Measurements from ENCODE around the gene DPYSL4.

The DPYSL4 gene

DNA sequence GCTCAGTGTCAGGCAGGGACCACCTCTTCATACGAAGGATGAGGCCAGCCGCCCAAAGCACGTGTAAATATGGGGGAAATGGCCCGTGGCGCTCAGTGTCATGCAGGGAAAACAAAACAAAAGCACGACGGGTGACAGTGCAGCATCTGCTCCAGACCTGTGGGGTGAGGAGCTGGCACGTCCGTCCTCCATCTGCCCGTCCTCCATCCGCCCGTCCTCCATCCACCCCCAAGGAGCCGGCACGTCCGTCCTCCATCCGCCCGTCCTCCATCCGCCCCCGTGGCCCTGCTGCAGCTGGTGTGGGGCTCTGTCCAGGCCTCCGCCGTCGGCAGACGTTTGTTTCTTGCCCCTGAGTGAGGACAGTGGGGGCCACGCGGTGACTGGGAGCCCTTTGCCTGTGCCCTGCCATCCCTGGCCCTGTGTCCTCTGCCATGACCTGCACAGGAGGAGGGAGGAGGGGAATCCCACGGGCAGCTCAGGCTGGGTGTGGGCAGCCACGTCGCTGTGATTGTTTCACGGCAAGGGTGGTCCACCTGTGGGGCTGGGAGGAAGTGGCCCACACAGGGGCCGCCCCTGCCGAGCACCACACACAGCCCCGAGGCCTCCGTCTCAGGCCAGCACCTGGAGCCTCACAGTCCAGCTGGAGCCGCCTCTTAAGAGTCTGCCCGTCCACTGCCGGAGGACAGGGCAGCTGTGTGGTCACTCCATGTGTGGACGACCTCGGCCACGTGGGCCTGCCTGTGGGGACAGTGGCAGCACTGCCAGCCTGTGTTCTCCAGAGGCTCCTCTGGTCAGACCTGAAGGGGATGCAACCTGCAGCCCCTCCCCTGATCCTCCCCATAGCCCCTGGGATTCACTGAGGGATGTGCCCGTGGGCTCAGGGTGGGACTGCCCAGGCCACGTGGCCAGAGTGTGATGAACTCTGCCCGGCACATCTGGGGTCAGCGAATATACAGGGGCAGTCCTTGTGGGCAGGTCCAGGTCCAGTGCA, 38.2 kb upstream of the DPYSL4 start:
- no peak for FAIRE-seq
- no peak for DNase-seq (ENCODE audit: insufficient read length, low spot score)
- no peak for TF ChIP-seq POLR2AphosphoS5 (IDR thresholded peaks at IDR 0.05; ENCODE audit: low read depth, low read length)
- no peak for TF ChIP-seq POLR2A (IDR thresholded peaks at IDR 0.05; ENCODE audit: low read depth, low read length)
- no peak for TF ChIP-seq PAX5 (IDR thresholded peaks at IDR 0.05; ENCODE audit: insufficient read depth, low read length, severe bottlenecking)
- TF ChIP-seq SPI1 (IDR thresholded peaks at IDR 0.05; ENCODE audit: low read depth, low read length) = no peak
- TF ChIP-seq TAF1 (IDR thresholded peaks at IDR 0.05; ENCODE audit: low read depth, low read length) = no peak
- TF ChIP-seq POU2F2 (IDR thresholded peaks at IDR 0.05; ENCODE audit: low read depth, low read length) = no peak

DNA sequence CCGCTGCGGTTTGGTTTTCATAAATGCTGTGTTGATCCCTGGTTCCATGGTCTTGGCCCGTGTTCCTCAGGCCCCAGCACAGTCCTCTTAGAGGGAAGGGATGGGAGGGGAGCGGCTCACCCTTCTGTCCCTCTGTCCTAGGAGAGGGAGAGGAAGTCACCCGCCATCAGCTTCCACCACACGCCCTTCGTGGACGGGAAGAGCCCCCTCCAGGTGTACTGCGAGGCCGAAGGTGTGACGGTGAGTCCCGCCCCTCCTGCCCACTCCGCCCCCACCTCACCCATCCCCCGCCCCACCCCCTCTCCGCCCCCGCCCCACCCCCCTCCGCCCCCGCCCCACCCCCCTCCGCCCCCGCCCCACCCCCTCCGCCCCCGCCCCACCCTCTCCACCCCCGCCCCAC, 37.5 kb upstream of the DPYSL4 start:
- no peak for TF ChIP-seq POU2F2 (IDR thresholded peaks at IDR 0.05; ENCODE audit: low read depth, low read length)
- no peak for TF ChIP-seq TAF1 (IDR thresholded peaks at IDR 0.05; ENCODE audit: low read depth, low read length)
- TF ChIP-seq PAX5 (IDR thresholded peaks at IDR 0.05; ENCODE audit: insufficient read depth, low read length, severe bottlenecking) = no peak
- TF ChIP-seq POLR2A (IDR thresholded peaks at IDR 0.05; ENCODE audit: low read depth, low read length) = no peak
- TF ChIP-seq SPI1 (IDR thresholded peaks at IDR 0.05; ENCODE audit: low read depth, low read length) = no peak
- FAIRE-seq = no peak
- DNase-seq (ENCODE audit: insufficient read length, low spot score) = no peak

DNA sequence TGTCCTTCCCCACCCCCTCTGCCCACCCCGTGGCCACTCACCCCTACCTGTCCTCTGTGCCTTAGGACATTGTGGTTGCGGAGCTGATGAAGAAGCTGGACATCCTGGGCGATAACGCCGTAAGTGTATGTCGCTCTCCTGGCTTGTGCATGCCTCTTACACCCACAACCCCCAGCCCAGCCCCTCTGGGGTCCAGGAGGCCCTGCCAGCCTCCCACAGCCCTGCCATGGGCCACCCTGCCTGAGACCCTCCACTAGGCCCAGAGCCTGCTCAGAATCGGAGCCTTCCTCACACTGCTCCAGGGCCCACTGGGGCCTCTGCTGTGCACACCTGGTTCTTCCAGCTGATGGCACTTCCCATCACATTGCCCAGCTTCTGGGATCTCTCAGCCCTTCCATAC, 36.8 kb upstream of the DPYSL4 start:
- FAIRE-seq = no peak
- DNase-seq (ENCODE audit: insufficient read length, low spot score) = no peak
- TF ChIP-seq POLR2AphosphoS5 (IDR thresholded peaks at IDR 0.05; ENCODE audit: low read depth, low read length) (no peak), POU2F2 (IDR thresholded peaks at IDR 0.05; ENCODE audit: low read depth, low read length) (no peak), POLR2A (IDR thresholded peaks at IDR 0.05; ENCODE audit: low read depth, low read length) (no peak), TAF1 (IDR thresholded peaks at IDR 0.05; ENCODE audit: low read depth, low read length) (no peak), PAX5 (IDR thresholded peaks at IDR 0.05; ENCODE audit: insufficient read depth, low read length, severe bottlenecking) (no peak), SPI1 (IDR thresholded peaks at IDR 0.05; ENCODE audit: low read depth, low read length) (no peak)

GRCh38 chr10:132150777-132151176, 36.0 kb upstream of the DPYSL4 start:
- DNase-seq (ENCODE audit: insufficient read length, low spot score) (no peak), FAIRE-seq (no peak)
- TF ChIP-seq POLR2AphosphoS5 (IDR thresholded peaks at IDR 0.05; ENCODE audit: low read depth, low read length) = no peak
- no peak for TF ChIP-seq TAF1 (IDR thresholded peaks at IDR 0.05; ENCODE audit: low read depth, low read length)
- no peak for TF ChIP-seq POU2F2 (IDR thresholded peaks at IDR 0.05; ENCODE audit: low read depth, low read length)
- TF ChIP-seq PAX5 (IDR thresholded peaks at IDR 0.05; ENCODE audit: insufficient read depth, low read length, severe bottlenecking) = no peak
- no peak for TF ChIP-seq SPI1 (IDR thresholded peaks at IDR 0.05; ENCODE audit: low read depth, low read length)
- no peak for TF ChIP-seq POLR2A (IDR thresholded peaks at IDR 0.05; ENCODE audit: low read depth, low read length)

DNA sequence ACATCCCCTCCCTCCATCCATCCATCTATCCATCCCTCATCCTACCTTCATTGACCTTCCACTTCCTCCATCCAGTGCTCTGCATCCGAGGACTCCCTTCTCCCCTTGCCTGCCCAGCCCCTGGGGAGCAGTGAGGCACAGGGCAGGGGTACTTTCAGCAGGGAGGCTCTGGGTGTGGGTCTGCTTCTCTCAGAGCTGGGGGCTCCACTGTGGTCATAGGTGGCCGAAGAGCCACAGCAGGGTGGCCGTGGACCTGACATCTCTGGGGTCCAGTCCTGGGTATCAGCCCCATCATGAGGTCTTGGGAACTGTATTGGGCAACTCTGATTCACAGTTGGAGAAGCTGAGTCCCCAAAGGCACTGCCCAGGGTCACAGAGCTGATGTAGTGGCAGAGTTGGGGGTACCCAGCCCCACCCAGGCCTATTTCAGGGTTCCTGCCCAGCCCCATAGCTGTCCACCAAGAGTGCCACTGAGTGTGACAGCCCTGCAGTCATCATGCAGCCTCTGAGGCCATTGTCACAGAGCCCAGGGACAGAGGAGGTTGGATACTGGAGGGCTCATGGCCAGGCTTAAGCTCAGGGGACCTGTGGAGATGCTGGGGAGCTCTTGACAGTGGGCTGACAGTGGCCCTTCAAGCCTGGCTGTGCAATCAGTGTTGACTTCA, 35.3 kb upstream of the DPYSL4 start:
- FAIRE-seq = no peak
- DNase-seq (ENCODE audit: insufficient read length, low spot score) = no peak
- TF ChIP-seq TAF1 (IDR thresholded peaks at IDR 0.05; ENCODE audit: low read depth, low read length) (no peak), POLR2AphosphoS5 (IDR thresholded peaks at IDR 0.05; ENCODE audit: low read depth, low read length) (no peak), POLR2A (IDR thresholded peaks at IDR 0.05; ENCODE audit: low read depth, low read length) (no peak), SPI1 (IDR thresholded peaks at IDR 0.05; ENCODE audit: low read depth, low read length) (no peak), PAX5 (IDR thresholded peaks at IDR 0.05; ENCODE audit: insufficient read depth, low read length, severe bottlenecking) (no peak), POU2F2 (IDR thresholded peaks at IDR 0.05; ENCODE audit: low read depth, low read length) (no peak)

GRCh38 chr10:132151951-132152505, 34.7 kb upstream of the DPYSL4 start:
- no peak for DNase-seq (ENCODE audit: insufficient read length, low spot score)
- TF ChIP-seq SPI1 (IDR thresholded peaks at IDR 0.05; ENCODE audit: low read depth, low read length) = no peak
- no peak for TF ChIP-seq PAX5 (IDR thresholded peaks at IDR 0.05; ENCODE audit: insufficient read depth, low read length, severe bottlenecking)
- no peak for TF ChIP-seq POLR2A (IDR thresholded peaks at IDR 0.05; ENCODE audit: low read depth, low read length)
- no peak for TF ChIP-seq POLR2AphosphoS5 (IDR thresholded peaks at IDR 0.05; ENCODE audit: low read depth, low read length)
- TF ChIP-seq TAF1 (IDR thresholded peaks at IDR 0.05; ENCODE audit: low read depth, low read length) = no peak
- no peak for FAIRE-seq

- DNase-seq (ENCODE audit: insufficient read length, low spot score) (no peak), FAIRE-seq (no peak)
- TF ChIP-seq POU2F2 (IDR thresholded peaks at IDR 0.05; ENCODE audit: low read depth, low read length) = no peak
- TF ChIP-seq PAX5 (IDR thresholded peaks at IDR 0.05; ENCODE audit: insufficient read depth, low read length, severe bottlenecking) = no peak
- no peak for TF ChIP-seq TAF1 (IDR thresholded peaks at IDR 0.05; ENCODE audit: low read depth, low read length)
- no peak for TF ChIP-seq SPI1 (IDR thresholded peaks at IDR 0.05; ENCODE audit: low read depth, low read length)
- no peak for TF ChIP-seq POLR2A (IDR thresholded peaks at IDR 0.05; ENCODE audit: low read depth, low read length)
- no peak for TF ChIP-seq POLR2AphosphoS5 (IDR thresholded peaks at IDR 0.05; ENCODE audit: low read depth, low read length)
Observed at GRCh38 chr10:132152896-132153580, 33.7 kb upstream of the DPYSL4 start.

- no peak for TF ChIP-seq POU2F2 (IDR thresholded peaks at IDR 0.05; ENCODE audit: low read depth, low read length)
- TF ChIP-seq POLR2AphosphoS5 (IDR thresholded peaks at IDR 0.05; ENCODE audit: low read depth, low read length) = no peak
- TF ChIP-seq POLR2A (IDR thresholded peaks at IDR 0.05; ENCODE audit: low read depth, low read length) = no peak
- no peak for TF ChIP-seq TAF1 (IDR thresholded peaks at IDR 0.05; ENCODE audit: low read depth, low read length)
- no peak for TF ChIP-seq SPI1 (IDR thresholded peaks at IDR 0.05; ENCODE audit: low read depth, low read length)
- TF ChIP-seq PAX5 (IDR thresholded peaks at IDR 0.05; ENCODE audit: insufficient read depth, low read length, severe bottlenecking) = no peak
- FAIRE-seq (no peak), DNase-seq (ENCODE audit: insufficient read length, low spot score) (no peak)
Observed at GRCh38 chr10:132153616-132154217, 33.0 kb upstream of the DPYSL4 start.

Measured in GM12891 (cell line).